HG03558 (cell line): ENCODE measurements around the gene ATG101.
A peak's percentile ranks its signal among the peaks of the same experiment; 100 is the strongest.

ENCODE experiments used
- ATAC-seq: cut with Tn5 transposase; IDR thresholded peaks from one replicate; pipeline ENCODE4 v1.9.1; 2021; ENCODE audit warnings: moderate number of reproducible peaks; ENCODE audit not compliant: unreplicated experiment; ENCODE audit errors: extremely low read depth

ATG101 gene

DNA sequence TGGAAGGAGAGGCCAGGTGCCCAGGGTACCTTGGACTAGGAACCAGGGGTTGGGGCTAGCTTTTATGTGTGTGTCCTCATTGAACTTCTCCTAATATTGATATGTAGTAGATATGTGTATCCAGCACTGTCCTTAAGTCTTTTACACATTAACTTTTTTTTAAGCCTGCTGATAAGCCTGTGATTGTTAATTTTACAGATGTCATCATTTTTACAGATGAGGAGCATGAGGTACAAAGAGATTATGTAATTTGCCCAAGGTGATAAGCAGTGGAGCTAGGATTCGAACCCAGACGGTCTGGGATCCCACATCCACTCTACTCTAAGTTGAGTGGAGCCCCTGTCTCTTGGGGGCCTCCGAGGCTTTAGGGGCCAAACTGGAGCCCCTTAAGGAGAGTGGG, 28.7 kb upstream of the ATG101 start:
- no peak for ATAC-seq

DNA sequence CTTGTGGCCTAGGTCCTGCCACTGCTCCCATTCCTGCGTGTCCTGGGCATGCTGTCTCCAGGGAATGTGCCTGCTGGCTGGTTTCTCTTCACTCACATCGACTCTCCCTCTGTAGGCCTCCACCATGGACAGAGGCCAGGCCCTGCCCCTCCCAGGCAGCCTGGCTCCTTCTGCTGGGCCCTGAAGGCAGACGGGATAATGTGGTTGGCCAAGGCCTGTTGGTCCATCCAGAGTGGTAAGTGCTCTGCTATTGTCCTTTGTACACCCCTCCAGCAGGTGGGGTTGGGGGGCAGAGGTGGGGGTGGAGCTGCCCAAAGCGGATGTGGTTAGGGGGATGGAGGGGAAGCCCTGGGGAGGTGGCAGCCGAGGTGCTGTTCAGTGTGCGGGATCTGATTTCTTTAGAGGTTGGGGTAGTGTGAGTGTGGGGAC, 28.1 kb upstream of the ATG101 start:
- no peak for ATAC-seq

- ATAC-seq, result no peak
Measured at GRCh38 chr12:52042706-52043385, 26.9 kb upstream of the ATG101 start.

- no peak for ATAC-seq
Measured at GRCh38 chr12:52043386-52044212, 26.2 kb upstream of the ATG101 start.

- ATAC-seq, result no peak
Measured at GRCh38 chr12:52044292-52044983, 25.3 kb upstream of the ATG101 start.

- no peak for ATAC-seq
Measured at GRCh38 chr12:52045794-52046199, 24.0 kb upstream of the ATG101 start.

GRCh38 chr12:52046859-52047258, 22.9 kb upstream of the ATG101 start:
- ATAC-seq, result no peak

- no peak for ATAC-seq
Measured at GRCh38 chr12:52049286-52049685, 20.5 kb upstream of the ATG101 start.

DNA sequence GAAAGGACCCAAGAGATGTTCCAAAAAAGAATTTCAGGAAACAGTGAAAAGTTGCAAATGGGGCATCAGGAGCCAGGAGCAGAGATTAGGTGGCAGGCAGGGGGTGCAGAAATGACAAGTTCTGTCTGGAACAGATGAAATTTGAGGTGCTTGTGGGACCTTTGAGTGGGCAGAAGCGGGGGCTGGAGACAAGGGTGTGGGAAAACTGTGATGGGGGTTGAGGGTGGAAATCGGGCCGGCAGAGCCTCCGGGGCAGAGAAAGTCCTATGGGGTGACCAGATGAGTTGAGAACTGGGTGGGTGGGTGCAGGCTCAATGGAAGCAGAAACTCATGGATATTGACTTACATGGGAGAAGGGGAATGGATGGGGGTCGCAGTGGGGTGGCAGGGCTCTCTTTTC, 20.1 kb upstream of the ATG101 start:
- ATAC-seq, result no peak

DNA sequence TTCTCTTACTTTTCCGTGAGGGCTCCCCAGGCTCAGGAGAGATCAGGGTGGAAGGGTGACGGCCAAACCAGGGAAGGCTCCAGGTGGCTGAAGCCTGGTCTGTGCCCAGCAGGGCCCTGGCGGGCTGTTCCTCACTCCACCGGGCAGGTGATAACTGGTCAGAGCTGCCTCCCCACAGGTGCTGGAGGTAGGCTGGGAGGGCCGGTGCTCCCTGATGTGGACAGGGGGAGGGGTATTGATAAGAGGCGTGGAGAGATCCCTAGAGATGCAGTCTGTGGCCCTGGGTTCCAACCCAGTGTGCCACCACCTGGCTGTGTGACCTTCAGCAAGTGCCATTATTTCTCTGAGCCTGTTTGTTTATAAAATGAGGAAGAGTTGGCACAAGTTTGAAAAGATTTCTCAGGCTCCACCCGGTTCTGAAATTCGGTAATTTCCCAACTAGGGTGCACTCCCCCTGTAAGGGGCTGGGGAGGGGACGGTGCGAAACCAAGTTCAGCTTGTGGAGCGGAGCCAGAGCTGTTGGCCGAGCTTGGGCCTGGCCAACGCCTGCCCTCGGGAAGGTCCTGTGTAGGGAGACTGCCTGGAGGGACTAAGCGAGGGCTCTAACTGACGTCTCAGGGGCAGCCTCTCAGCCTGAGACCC, 19.5 kb upstream of the ATG101 start:
- peak; percentile 4 for ATAC-seq

- peak; percentile 45 for ATAC-seq
Measured at GRCh38 chr12:52050758-52051541, 18.8 kb upstream of the ATG101 start, which contains the start of gene NR4A1. Gene NR4A1, plus strand, starts transcription at chr12:52051442. Its CDS starts 2,887 bp downstream, at chr12:52054329.

DNA sequence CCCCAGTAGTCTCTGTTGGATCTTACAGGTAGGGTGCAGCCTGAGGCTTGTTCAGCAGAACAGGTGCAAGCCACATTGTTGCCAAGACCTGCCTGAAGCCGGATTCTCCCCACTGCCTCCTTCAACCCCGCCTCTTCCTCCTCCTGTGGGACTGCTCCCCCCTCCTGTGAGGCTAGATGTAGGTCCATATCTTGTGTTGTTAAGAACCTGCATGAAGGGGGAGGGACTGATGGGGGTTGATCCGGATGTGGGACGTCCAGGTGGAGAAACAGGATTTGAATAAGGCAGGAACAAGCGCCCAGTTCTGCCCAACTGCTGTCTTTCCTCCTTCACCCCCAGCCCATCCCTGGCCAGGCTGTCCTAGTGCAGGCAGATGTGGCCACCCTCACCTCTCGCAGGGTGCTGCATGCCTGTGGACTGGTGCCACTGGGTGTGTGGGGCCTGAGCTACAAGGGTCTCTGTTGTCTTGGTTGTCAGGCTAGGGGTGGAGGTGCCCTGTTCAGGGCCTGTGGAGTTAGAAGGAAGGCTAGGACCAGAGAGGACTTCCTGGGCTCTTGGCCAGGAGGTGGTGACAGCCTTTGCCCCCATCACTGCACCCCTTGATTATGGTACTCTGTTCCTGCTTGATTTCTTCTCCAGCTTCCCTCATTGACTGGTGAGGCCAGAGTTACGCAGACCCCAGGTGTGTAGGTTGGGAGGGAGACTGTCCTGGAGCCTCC, 17.2 kb upstream of the ATG101 start:
- ATAC-seq, result no peak

GRCh38 chr12:52053536-52054209, 16.1 kb upstream of the ATG101 start:
- ATAC-seq, result no peak

DNA sequence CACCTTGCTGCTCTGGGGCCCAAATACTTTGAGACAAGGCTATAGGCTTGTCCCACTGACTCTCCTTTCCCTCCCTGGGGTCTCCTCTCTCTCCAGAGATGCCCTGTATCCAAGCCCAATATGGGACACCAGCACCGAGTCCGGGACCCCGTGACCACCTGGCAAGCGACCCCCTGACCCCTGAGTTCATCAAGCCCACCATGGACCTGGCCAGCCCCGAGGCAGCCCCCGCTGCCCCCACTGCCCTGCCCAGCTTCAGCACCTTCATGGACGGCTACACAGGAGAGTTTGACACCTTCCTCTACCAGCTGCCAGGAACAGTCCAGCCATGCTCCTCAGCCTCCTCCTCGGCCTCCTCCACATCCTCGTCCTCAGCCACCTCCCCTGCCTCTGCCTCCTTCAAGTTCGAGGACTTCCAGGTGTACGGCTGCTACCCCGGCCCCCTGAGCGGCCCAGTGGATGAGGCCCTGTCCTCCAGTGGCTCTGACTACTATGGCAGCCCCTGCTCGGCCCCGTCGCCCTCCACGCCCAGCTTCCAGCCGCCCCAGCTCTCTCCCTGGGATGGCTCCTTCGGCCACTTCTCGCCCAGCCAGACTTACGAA, 15.4 kb upstream of the ATG101 start:
- no peak for ATAC-seq

- no peak for ATAC-seq
Measured at GRCh38 chr12:52054833-52055730, 14.7 kb upstream of the ATG101 start.

GRCh38 chr12:52055731-52056711, 13.8 kb upstream of the ATG101 start:
- no peak for ATAC-seq
